ENCODE measurements around the gene NAV2. TPM values are rescaled to one million over a fixed set of nuclear protein-coding genes. Genes with fewer than 3 reads are reported as not detected.
A peak's percentile ranks its signal among the peaks of the same experiment; 100 is the strongest.

The NAV2 gene
- total RNA-seq, 1 donor, result 11.2 TPM

DNA sequence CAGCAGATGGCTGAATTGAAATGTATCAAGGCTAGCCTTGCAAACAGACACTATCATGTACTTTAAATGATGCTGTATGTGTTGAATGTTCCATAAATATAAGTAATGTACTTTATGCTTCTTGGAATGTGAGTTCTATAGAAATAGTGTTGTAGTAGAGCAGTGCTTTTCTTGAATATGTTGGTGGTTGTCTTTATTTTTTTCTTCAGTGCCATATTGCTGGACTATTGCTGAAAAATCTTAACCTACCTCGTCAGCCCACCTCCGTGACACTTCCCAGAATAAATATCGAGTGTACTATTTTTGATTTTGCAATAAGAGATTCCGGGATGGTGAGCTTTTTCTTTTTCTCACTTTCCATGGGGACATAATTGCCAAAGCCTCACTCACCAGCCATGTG lies 153.9 kb downstream of the NAV2 start:
- H3K4me3 ChIP-seq (ENCODE audit: low read depth, low read length), result no peak overlapping the region
- TF ChIP-seq, protein P1, sequence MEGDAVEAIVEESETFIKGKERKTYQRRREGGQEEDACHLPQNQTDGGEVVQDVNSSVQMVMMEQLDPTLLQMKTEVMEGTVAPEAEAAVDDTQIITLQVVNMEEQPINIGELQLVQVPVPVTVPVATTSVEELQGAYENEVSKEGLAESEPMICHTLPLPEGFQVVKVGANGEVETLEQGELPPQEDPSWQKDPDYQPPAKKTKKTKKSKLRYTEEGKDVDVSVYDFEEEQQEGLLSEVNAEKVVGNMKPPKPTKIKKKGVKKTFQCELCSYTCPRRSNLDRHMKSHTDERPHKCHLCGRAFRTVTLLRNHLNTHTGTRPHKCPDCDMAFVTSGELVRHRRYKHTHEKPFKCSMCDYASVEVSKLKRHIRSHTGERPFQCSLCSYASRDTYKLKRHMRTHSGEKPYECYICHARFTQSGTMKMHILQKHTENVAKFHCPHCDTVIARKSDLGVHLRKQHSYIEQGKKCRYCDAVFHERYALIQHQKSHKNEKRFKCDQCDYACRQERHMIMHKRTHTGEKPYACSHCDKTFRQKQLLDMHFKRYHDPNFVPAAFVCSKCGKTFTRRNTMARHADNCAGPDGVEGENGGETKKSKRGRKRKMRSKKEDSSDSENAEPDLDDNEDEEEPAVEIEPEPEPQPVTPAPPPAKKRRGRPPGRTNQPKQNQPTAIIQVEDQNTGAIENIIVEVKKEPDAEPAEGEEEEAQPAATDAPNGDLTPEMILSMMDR (IDR thresholded peaks at IDR 0.05; ENCODE audit: insufficient read depth, low read depth, low read length), result no peak
- no peak for DNase-seq (ENCODE audit: low read depth)

DNA sequence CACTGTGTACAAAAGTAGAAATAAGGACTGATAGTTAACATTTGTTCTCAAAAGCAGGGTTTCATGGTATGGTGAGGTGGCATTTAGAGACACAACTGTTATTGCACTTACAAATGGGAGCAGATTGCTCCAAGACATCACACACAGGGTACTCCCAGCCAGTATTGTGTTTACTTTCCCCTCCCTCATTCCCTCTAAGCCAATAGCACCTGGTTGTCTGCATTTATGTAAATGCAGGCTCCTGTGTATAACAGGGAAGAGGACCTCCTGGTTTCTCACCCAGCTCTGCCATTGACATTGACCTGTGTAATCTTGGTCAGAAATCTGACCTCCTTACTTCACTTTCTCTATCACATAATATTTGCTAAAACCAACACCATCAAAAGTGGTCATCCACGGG lies 154.4 kb downstream of the NAV2 start:
- DNase-seq (ENCODE audit: low read depth), result no peak
- H3K4me3 ChIP-seq (ENCODE audit: low read depth, low read length), result no peak overlapping the region
- TF ChIP-seq, protein P1 (IDR thresholded peaks at IDR 0.05; ENCODE audit: insufficient read depth, low read depth, low read length), result no peak

DNA sequence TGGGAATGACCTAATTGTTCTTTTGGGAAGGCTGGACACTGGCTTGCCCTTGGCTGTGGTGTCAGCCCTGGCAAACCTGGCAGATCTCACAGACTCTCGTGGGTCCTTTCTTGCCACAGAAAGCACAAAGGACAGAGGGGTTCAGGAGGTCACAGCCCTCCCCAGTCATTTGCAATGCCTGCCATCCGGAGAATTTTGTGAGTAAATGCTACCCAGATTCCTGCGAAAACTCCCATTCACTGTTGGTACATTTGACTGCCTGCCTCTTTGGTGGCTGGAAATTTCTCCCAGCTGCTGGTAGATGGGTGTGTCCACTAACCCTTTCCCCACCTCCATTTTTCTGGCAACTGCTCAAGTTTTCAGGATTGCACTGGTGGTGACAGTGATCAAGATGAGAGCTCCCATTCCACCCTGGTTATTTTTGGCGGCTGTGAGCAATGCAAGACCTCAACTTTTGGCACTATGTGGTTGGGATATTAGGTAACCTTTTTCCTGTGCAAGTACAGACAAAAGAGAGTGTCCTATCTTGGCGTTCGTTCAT lies 155.7 kb downstream of the NAV2 start:
- no peak overlapping the region for H3K4me3 ChIP-seq (ENCODE audit: low read depth, low read length)
- peak; percentile 52 for DNase-seq (ENCODE audit: low read depth)
- TF ChIP-seq, protein P1 (IDR thresholded peaks at IDR 0.05; ENCODE audit: insufficient read depth, low read depth, low read length), result no peak

DNA sequence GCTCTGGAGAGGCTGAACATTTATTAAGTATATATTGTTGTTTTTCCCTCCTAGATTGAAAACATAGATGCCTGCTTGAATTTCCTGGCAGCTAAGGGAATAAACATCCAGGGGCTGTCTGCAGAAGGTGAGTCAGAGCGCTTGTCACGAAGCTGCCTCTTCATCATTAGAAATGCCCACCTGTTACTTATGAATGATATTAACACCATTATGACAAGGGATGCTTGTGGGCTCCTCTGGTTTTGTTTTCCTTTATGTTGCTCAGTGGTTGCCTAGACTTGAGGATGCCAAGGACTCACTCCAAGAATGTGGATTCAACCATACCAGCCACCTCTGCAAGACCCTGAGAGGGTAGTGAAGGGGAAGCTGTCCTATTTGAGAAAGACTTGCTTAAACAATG lies 156.2 kb downstream of the NAV2 start:
- H3K4me3 ChIP-seq (ENCODE audit: low read depth, low read length), result no peak overlapping the region
- DNase-seq (ENCODE audit: low read depth), result no peak
- TF ChIP-seq, protein P1 (IDR thresholded peaks at IDR 0.05; ENCODE audit: insufficient read depth, low read depth, low read length), result no peak

DNA sequence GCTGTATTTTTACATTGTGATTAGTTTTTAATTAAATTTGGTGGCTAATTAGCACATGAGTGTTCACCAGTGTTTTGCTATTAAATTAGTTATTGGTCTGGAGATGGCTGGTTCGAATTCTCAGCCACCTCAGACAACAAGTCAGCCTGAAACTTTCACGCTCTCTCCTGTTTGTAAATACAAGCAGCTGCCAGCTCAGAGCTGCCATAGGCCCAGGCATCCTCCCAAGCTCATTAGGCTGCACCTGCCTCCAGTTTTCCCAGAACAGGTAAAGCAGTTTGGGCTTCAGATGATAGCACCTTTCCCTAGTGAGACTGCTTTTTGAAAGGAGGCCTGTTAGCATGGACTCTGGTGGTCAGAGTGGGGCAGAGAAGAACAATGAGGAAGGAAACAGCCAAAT lies 156.8 kb downstream of the NAV2 start:
- TF ChIP-seq, protein P1 (IDR thresholded peaks at IDR 0.05; ENCODE audit: insufficient read depth, low read depth, low read length), result no peak
- DNase-seq (ENCODE audit: low read depth), result no peak

DNA sequence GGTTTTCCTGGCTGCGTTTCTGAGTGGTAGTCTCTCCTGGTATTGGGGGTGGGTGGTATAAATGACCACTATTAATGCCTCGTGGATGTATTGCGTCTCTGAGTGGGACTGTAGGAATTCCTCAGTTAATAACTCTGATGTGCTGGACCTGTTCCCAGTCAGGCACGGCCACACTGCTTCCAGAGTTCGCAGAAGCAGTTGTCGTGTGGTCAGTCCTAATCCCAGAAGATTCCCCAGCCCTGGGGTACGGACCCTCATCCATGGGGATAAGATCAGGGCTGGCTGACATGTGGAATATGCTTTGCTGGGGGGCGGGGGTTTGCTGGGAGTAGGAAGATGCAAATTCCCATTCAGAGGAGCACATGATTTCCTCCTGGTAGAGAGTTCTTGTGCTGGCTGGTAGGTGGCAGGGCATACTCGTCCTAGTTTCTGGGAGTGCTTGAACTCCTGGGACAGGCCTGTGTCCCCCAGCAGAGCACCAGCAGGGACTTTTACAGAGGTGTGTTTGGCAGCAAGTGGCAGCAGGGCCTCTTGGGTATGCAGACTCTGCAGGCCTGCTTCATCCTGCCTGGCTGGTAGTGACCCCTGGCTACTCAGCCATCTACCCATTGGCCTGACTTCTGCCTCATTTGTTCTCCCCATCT lies 157.4 kb downstream of the NAV2 start:
- TF ChIP-seq, protein P1 (IDR thresholded peaks at IDR 0.05; ENCODE audit: insufficient read depth, low read depth, low read length), result no peak
- DNase-seq (ENCODE audit: low read depth), result no peak
- H3K4me3 ChIP-seq (ENCODE audit: low read depth, low read length), result no peak overlapping the region

More for the DNA sequence above, 156.8 kb downstream of the NAV2 start:
- H3K4me3 ChIP-seq (ENCODE audit: low read depth, low read length), result no peak overlapping the region

DNA sequence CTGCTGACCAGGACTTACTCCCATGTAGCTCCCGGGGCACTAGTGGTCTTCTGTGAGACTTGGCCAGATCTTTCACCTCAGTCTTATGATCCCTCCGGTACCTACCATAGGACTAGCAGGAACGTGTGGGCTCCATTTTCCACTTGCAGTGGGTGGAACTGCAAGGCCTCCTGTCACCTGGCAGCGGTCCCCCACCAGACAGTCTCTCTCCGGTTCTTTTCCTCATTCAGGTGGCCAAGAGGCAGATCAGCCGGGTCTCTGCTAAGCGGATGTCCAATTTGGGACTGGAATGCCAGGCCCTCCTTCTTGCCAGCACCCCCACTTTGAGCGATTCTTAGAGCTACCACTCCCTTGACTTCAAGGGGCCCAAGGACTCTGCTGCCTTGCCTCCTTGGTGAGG lies 158.9 kb downstream of the NAV2 start:
- no peak overlapping the region for H3K4me3 ChIP-seq (ENCODE audit: low read depth, low read length)
- no peak for DNase-seq (ENCODE audit: low read depth)
- TF ChIP-seq, protein P1 (IDR thresholded peaks at IDR 0.05; ENCODE audit: insufficient read depth, low read depth, low read length), result no peak

Measured in fibroblast of villous mesenchyme (primary cell).